HG03066 (cell line): ENCODE measurements around the gene SETD1B.

ENCODE experiments used
- ATAC-seq: cut with Tn5 transposase; IDR thresholded peaks from one replicate; pipeline ENCODE4 v1.9.1; 2021; ENCODE audit warnings: low read depth; ENCODE audit not compliant: unreplicated experiment

Gene SETD1B

DNA sequence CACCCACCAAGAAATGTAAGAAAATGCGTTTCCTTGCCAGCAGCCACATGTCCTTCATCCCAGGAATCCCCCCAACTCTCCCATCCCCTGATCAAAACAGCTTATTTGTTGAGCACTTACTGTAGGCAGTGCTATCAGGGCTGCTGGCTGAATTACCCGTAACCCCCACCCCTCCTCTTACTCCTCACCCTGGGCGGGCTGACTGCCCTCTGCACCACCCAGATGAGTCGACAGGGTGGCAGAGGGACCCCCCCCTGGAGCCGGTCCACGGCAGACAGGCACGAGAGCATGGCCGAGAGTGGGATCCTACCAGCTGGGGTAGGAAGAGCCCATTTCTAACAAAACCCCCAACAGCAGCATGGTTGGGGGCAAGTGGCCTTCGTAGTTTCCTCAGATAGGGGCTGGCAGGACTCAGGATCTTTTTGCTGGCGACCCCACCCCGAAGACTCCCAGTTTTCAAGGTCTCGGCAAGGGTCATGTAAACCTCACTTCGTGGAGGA, 9.2 kb upstream of the SETD1B start:
- no peak for ATAC-seq

DNA sequence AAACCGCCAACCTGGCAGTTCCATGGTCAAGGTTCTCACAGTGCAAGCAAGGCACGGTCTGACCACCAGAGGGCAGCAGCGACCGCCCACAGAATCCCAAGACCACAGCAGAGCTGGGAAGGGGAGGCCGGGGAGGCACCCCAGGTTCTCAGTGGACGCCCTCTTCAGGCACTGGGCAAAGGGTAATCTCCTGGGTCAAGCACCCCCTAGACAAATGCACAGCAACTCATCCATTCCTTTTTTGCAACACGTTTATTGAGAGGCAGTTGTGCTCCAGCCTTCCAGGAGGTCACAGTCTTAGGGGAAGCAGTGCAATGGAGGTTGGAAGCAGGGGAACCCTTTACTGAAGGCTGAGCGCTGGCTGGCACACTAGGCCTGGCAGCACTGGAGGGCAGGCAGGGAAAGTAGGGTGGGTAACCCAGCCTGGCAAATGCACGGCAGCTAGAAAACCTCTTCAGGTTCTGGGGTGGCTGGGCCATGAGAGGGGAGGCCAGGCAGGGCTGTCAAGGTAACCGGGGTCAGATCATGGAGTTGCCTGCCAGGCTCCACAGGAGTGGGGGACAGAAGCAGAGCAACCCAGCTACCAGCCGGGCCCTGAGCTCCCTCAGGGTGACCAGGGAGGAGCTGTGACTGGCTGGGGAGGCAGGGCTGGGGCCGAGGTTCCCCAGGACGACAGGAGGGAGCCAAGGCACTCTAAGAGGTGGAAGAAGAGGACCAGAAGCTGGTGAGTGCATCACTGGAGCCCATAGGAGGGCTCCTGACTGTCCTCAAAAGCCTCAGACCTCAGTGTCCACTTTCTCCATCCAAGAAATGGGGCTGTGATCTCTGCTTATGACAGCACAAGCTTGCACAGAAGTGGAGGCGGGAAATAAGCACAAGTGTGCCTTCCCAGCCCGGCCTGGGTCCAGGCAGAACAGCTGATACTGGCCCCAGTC, 8.5 kb upstream of the SETD1B start:
- ATAC-seq = peak; percentile 28

DNA sequence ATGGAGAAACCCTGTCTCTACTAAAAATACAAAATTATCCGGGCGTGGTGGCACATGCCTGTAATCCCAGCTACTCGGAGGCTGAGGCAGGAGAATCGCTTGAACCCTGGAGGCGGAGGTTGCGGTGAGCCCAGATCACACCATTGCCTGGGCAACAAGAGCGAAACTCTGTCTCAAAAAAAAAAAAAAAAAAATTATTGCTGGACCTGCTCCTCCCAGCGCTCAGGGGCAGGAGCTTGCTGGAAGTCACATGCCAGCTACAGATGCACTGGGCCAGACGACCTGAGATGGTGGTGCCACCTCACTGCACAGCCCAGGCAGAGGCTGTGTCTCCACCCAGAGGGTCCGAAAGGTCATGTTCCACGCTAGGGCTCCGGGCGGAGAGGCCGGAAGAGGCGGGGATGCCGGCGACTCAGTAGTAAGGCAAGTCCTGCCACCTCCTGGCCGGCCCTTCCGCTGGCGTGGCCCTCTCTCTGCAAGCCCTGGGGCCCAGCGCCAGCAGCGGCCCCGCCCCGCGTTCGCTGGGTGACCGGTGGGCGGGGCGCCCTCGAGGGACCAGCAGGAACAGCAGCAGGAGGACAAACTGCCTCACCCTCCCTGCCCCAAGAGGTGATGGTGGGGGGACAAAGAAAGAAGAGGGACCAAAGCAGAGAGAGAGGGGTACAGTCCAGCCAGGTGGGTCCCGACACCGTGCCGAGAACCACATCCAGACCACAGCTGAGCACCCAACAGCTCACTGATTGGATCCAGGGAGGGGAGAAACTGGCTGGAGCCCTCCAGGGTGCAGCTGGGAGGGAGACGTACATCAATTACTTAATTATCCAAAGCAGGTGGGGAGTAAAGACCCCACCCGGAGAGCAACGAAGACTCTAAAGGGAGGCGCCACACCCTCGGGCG, 6.7 kb upstream of the SETD1B start:
- ATAC-seq = no peak

DNA sequence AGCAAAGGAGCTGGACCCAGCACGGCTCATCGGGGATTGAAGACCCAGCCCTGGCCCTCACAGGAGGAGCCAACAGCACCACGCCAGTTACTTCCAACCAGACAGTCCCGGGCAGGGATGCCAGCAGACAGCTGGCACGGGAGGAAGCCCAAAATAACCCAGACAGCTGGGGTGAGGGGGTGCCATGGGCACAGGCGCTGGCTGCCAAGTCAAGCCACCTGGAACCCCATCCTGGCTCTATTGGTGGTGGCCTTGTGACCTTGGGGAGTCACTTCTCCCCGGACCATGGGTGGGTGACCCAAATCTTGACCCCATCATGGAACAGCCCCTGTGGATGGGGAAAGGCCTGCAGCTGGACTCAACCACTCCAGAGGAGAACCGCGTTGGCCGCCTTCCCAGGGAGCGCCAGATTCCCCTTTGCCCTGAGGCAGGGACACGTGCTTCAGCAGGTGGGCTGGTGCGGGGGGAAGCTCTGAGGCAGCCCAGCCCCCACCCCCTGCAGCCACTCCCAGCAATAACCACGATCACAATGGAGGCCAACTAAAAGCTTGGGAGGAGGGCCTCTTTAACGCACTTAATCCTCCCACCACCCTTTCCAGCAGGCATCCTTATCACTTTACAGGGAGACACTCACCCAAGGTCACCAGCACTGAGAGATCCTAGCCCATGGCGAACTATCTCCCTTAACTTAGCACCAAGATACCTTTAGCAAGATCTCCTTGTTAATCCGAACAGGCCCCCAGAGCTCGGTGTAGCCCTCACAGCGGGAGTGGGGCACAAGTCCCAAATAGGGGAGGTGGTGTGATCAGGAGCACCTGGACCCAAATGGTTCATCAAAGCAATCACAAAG, 5.6 kb upstream of the SETD1B start:
- no peak for ATAC-seq

DNA sequence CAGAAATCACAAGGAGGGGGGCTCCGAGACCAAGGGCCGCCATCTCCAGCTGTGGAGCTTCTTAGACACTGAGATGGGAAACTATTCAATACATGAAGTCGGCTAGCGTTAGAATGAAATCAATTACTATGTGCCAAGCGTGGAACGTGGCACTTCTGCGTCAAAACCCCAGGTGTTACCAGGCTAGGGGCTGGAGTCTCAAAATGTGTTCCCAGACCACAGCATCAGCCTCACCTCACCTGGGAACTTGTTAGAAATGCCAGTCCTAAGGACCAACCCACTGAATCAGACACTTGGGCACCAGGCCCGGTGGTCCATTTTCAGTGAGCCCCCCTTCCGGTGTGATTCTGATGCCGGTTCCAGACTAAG, 5.0 kb upstream of the SETD1B start:
- ATAC-seq = no peak

DNA sequence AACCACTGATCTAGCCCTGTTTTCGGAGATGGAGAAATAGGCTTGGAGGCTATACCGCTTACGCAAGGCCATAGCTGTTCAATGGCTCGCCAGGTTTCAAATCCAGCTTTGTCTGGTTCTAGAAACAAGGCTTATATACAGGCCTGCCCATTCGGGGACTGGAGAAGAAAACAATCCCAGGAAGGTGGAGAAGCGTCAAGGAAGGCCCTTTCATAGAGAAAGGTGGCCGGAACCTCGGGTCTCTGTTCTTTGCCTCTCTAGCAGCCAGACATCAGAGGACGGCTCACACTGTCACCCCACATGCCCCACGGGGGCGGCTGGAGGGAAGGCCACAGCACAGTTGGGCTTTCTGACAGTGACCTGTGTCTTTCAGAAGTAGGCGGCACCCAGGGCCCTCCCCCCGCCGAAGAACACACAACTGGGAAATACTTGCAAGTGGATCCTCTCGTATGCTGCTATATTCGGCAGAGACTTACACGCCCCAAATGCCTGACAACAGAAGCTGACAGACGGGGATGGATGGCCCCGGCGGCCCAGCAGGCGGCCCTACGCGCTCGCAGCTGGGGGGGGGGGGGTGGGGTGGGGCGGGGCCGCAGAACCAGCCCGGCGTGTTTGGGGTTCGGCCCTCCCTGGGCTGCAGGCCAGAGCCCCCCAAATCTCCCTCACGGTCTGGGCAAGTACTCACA, 4.5 kb upstream of the SETD1B start:
- no peak for ATAC-seq

DNA sequence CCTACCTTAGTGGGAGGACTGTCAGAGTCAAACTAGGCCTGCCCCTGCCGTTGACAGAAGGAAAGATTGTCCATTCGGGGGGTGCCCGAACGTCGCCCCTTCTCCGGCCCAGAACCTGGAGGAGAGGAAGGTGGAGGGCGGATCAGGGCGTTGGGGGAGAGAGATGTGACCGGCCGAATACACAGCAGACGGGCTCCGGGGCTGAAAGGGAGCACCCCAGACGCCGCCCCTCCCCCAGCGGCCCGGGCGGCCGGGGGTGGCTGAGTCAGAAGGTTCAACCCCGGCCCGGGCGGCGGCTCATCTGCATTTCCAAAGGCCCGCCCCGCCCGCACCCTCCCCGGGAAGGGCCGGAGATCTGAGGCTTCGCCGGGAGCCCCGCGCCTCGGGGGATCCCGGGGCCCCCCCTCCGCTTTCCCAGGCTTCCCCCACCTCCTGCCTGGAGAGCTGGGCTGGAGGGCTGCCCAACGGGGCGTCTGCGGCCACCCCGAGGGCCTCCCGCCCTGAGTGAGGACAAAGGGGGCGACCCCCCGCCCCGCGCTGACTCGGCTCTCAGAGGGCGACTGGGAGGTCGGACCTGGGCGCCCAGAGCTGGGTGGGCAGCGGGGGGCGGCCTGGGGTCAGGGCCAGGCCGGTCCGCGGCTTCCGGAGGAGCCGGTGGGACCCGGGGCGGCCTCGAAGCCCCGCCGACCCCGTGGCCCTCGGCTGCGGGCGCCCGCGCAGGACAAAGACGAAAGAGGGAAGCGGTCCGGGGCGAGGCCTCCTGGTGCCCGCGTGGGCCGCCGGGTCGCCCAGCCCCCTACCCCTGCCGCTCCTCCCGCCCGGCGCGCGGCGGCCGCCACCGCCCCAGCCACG, 3.7 kb upstream of the SETD1B start:
- no peak for ATAC-seq

DNA sequence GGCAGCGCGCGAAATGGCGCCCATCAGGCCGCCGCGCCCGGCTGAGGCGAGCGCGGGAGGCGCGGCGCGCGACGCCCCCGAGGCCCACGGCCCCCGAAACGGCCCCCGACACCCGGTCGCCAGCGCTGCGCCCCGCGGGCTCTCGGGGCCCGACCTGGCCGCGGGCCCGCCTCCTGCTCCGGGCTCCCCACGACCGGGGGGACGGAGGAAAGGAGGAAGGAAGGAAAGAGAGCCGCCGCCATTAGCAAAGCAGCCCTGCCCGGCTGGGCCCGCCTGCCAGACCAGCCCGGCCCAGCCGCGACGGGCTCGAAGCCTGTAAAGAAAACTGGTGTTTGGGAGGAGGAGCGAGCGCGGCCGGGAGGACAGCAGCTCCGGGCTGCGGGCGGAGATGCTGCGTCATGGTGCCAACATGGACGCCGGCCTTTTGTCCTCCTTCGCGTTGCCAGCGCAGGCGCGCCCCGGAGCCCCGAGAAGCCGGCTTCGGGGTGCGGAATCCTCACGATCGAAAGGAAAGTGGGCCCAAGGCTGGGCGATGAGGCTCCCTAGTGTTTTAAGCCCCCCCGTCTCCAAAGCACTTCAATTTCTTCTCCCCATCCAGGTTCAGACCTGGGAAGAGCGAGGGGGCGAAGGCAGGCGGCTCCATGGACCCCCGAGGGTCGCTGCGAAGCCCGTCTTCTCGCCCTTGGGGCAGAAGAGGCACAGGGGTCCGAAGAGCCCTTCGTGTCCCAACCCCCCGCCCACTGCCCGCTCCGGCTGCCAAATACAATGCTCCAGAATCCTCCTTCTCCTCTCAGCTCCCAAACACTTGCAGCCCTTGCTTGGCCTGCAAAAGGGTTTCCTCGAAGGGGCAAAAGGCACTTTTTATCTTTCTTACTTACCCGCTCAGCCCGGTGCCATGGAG, 2.9 kb upstream of the SETD1B start:
- ATAC-seq = no peak

DNA sequence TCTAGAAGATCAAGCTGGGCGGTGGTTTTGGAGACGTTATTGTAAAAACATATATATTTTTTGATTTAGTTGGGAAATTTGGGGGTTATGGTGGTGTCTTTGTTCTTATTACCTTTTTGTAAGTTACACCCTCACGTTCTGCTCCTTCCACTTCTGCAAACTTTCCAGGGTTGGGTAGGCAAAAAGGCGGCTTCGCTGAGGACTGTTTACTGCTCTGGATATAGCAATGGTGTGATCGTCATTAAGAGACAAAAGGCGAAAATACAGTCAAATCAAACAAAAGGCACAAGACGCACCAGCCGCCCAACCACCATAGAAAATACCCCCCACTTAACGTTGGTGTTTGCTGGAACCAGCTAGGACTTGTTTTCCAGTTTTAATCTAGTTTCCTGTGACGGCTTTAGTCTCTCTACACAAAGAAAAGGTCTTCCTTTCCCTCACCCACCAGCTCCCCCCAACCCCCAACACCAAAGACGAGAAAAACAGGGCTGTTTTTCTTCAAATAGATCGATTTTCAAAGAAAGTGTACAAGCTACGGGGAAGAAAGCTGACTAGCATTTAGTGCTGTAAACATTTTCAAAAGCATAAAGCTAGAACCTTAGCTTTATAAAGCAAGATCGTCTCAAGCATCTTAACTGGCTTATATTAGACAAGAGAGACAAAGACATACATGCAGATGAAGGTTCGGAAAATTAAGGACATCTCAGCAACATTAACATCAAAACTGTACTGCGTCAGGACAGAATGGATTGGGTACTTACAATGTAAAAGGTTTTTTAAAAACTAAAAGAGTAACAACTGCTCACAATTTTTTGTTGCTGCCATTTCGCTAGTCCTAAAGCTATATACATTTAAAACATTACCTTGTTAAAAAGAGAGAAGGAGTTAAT, 2.0 kb upstream of the SETD1B start:
- ATAC-seq = no peak

DNA sequence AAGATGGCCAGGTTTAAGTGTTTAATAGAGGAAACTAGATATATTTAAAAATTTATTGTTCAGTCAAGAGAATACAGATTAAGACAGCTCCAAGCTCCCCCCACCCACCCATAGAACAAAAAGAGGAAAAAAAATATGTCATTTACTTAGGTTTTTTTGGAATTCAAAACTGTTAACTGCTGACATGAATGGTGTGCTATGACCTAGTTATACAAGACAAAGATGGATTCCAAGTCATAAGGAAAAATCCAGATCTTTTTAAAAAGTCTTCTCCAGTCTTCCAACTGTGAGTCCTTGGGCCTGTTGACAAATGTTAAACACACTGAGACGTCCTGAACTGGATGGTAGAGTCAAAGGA, 1.3 kb upstream of the SETD1B start:
- ATAC-seq = no peak

DNA sequence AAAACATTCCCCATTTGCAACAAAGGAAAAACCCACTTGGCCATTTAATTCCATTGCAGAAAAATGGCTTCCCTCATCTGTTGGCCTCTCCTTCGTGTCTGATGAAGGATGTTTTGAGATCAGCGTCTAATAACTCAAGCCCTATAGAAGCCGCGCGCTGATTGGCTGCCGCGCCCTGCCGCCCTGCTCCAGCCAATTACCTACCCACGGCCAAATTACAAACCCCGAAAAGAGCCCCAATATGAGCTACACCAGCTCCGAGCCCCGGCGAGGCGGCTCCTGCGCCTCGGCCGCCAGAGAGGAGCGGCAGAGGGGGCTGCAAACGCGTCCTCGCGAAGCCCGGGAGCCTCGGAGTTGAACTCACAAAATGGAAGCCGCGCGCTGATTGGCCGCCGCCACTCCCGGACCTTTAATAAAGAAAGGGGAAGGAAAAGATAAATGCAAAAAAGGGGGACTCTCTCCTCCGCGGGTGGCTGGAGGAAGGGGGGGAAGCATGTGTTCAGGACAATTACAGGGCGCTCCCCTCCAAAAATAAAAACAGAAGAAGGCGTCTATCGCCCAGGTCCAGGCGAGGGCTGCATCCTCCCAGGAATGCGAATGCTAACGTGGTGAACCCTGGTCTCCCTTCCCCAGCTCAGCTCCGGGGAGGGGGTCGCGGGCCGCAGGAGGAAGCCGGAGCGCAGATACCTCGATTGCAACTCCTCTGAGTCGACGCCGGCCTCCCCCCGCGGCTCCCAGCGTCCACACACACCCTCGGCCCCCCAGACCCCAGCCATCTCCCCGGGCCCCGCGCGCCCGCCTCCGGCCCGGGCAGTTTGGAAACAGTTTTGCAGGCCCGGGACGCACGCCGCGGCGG, 738 bp upstream of the SETD1B start:
- peak; percentile 34 for ATAC-seq

DNA sequence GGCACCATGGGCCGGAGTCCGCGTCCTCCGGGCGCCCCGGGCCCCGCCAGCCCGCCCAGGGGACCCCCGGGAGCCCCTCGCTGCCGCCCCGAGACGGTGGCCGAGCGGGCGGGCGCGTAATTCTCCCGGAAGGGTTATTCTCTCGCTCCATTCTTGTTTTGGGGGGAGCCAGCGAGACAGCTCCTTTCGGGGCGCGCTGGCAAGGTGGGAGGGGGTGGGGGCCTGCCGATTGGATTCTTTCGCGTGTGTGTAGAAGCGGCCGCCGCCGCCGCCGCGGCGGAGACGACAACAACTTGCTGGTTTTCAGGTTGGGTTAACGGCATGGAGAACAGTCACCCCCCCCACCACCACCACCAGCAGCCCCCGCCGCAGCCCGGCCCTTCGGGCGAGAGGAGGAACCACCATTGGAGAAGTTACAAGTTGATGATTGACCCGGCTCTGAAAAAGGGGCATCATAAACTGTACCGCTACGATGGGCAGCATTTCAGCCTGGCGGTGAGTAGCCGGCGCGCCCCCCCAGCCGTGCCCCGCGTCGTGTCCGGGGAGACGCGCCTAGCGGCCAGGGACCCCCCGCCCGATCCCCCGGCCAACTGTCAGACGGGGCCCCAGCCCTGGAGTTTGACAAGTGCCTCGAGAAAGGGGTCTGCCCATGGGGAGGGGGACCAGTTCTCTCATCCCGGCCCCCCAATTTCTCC, 755 bp downstream of the SETD1B start:
- no peak for ATAC-seq

DNA sequence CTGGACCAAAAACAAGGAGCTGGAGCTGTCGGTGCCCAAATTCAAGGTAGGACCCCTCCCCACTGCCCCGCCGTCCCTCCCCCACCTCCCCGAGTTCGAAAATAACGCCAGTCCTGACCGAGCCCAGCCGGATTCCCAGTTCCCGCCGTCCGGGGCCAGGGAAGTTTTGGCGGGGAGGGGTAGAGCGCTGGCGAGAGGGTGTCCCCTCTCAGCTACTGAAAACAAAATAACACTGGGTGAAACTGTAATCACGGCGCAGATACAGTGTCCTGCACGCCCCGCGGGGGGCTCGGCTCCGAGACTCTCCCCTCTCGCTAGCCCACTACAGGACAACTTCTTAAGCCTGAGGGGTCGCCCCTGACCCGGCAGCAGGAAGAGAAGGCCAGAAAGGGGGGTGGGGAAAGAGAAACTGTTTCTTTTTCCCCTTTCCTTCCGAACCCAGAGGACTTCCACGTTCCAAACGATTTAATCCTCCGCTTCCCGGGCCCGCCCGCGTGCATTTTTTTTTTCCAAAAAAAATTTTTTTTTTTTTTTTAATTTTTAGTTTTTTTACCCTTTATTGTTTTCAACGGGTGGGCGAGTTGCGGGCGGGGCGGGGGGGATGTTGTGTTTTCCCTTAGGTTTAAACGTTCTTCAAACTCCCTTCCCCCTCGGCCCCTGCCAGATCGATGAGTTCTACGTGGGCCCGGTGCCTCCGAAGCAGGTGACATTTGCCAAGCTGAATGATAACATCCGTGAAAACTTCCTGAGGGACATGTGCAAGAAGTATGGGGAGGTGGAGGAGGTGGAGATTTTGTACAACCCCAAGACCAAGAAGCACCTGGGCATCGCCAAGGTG, 1.6 kb downstream of the SETD1B start:
- ATAC-seq = no peak

DNA sequence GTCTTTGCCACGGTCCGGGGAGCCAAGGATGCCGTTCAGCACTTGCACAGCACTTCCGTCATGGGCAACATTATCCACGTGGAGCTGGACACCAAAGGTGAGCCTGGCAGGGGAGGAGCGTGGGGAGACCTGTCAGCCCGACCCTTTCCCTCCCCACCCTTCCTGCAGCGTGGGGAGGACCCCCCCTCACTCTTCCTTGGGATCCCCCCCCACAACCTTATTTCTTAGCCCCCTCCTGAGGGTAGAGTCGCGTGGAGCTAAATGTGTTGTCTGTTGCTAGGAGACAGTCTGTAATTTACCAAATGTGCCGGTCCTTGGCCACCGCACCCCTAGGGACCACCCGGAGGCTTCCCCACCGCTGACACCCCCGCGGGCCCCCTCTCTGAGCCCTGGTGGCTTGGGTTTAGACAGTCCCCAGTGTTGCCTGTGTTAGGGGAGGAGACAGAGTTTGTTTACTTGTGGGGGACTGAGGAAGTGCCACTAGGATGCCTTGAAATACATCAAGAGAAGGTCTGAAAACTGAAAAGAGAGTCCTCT, 2.3 kb downstream of the SETD1B start:
- ATAC-seq = no peak
